Caco-2 (cell line): ENCODE data around the gene KCNC1. TPM values are rescaled to one million over a fixed set of nuclear protein-coding genes. Genes with fewer than 3 reads are reported as not detected.

Experiments
- BruUV-seq: library from RNA; stranded (reverse); fragments of 400-500 nt; replicated peaks from 2 replicates; lab custom pipeline; 2021; lab: Mats Ljungman, UMichigan
- CTCF ChIA-PET: fragments of 300-600 bp; sonication (Branson Sonifier 250); formaldehyde crosslinking; loops from one replicate; lab custom pipeline; 2022; ENCODE audit warnings: antibody characterized with exemption; lab: Charles Lee
- POLR2A ChIA-PET: fragments of 300-600 bp; sonication (Branson Sonifier 250); formaldehyde crosslinking; loops from one replicate; lab custom pipeline; 2022; ENCODE audit warnings: antibody characterized with exemption; lab: Charles Lee
- DNase-seq, 2 experiments: peaks; one replicate each; pipeline versions ENCODE4 v3.0.0 to v3.0.0-alpha.2; 2020 to 2022
- H3K27me3 ChIP-seq: replicated peaks from 2 replicates; pipeline ENCODE4 v1.6.0; 2011; ENCODE audit warnings: low read length; ENCODE audit not compliant: control insufficient read depth, insufficient read depth
- H3K36me3 ChIP-seq: 2 replicates; pipeline ENCODE4 v1.5.1; 2011; ENCODE audit warnings: low read length; ENCODE audit not compliant: control insufficient read depth, insufficient read depth
- H3K4me1 ChIP-seq: fragments of 250-450 bp; sonication (Bioruptor Pico); 2 replicates; pipeline ENCODE4 v1.5.1; 2020; ENCODE audit warnings: mild to moderate bottlenecking
- H3K4me3 ChIP-seq: 2 replicates; pipeline ENCODE4 v1.5.1; 2011; ENCODE audit warnings: low read depth, mild to moderate bottlenecking, control low read depth, low read length
- H3K9me3 ChIP-seq: fragments of 250-450 bp; sonication (Bioruptor Pico); 2 replicates; pipeline ENCODE4 v1.5.1; 2020; ENCODE audit warnings: mild to moderate bottlenecking, moderate library complexity
- H3K27ac Mint-ChIP-seq: one replicate; pipeline ENCODE4 v1.8.0; 2022; ENCODE audit warnings: mixed read lengths; ENCODE audit not compliant: unreplicated experiment
- H3K27me3 Mint-ChIP-seq: one replicate; pipeline ENCODE4 v1.8.0; 2022; ENCODE audit warnings: mixed read lengths; ENCODE audit not compliant: insufficient read depth, unreplicated experiment
- H3K36me3 Mint-ChIP-seq: one replicate; pipeline ENCODE4 v1.8.0; 2022; ENCODE audit warnings: mild to moderate bottlenecking, mixed read lengths; ENCODE audit not compliant: insufficient read depth, unreplicated experiment
- H3K4me1 Mint-ChIP-seq: one replicate; pipeline ENCODE4 v1.8.0; 2022; ENCODE audit warnings: low read depth, mixed read lengths; ENCODE audit not compliant: unreplicated experiment
- H3K4me3 Mint-ChIP-seq: one replicate; pipeline ENCODE4 v1.8.0; 2022; ENCODE audit warnings: mild to moderate bottlenecking, moderate library complexity, mixed read lengths; ENCODE audit not compliant: unreplicated experiment
- H3K9me3 Mint-ChIP-seq: one replicate; pipeline ENCODE4 v1.8.0; 2022; ENCODE audit warnings: mixed read lengths; ENCODE audit not compliant: unreplicated experiment
- CTCF ChIP-seq, 2 experiments: fragments of 200-600 bp in 1 of 2; IDR thresholded peaks; 1 replicate in 1 of 2; 2 replicates in 1 of 2; pipeline versions ENCODE4 v1.5.1 to v1.8.0; 2011 to 2022; ENCODE audit warnings: antibody characterized with exemption in 1 of 2, control low read depth in 1 of 2, inconsistent platforms in 1 of 2, low read depth in 1 of 2, low read length in 1 of 2, mild to moderate bottlenecking in 1 of 2, moderate library complexity in 1 of 2; ENCODE audit not compliant: insufficient read depth in 1 of 2, severe bottlenecking in 1 of 2, unreplicated experiment in 1 of 2
- intact Hi-C: fragments of 100-400 bp; cut with micrococcal nuclease; formaldehyde crosslinking; loops from one replicate; pipeline ENCODE4 v1.10.0; 2022; ENCODE audit not compliant: unreplicated experiment
- total RNA-seq: library from RNA; stranded (reverse); gene quantifications from 2 replicates; pipeline ENCODE4 v1.2.3, GENCODE V29; 2022

KCNC1 gene
- total RNA-seq, 1 experiment from 2014 or later = 0.07 TPM

GRCh38 chr11:17753153-17753552 lies 18.6 kb downstream of the KCNC1 start:
- CTCF ChIA-PET = interaction anchor here (1.7 to 2.6 kb wide), 2 partner anchors 18 to 22 kb away, joined by 3 to 14 read pairs; partner anchors contain the start of gene KCNC1
- H3K27me3 ChIP-seq = no peaks in the 10 kb centered on the region
- Mint-ChIP-seq H3K27ac (no peak overlapping the region), H3K4me3 (no peak overlapping the region), H3K4me1 (no peaks in the 10 kb centered on the region), H3K36me3 (no peaks in the 10 kb centered on the region), H3K27me3 (peaks cover 20% of the 10 kb centered on the region), H3K9me3 (no peaks in the 10 kb centered on the region)
- H3K4me3 ChIP-seq = no peak overlapping the region
- no peaks in the 10 kb centered on the region for H3K4me1 ChIP-seq
- intact Hi-C loops = no loop called here
- POLR2A ChIA-PET = no interaction called here
- no peak for TF ChIP-seq CTCF (IDR thresholded peaks at IDR 0.05; ENCODE audit: insufficient read depth in 1 of 2, low read depth in 1 of 2, low read length in 1 of 2, severe bottlenecking in 1 of 2, unreplicated experiment in 1 of 2)
- BruUV-seq = no TSS peak
- no peak for DNase-seq
- H3K9me3 ChIP-seq = no peaks in the 10 kb centered on the region
- no peaks in the 10 kb centered on the region for H3K36me3 ChIP-seq

GRCh38 chr11:17753641-17754040 lies 19.1 kb downstream of the KCNC1 start:
- Histone ChIP-seq H3K27me3 (no peaks in the 10 kb centered on the region), H3K36me3 (no peaks in the 10 kb centered on the region), H3K4me1 (no peaks in the 10 kb centered on the region), H3K4me3 (no peak overlapping the region), H3K9me3 (no peaks in the 10 kb centered on the region)
- Mint-ChIP-seq H3K4me3 (no peak overlapping the region), H3K4me1 (no peaks in the 10 kb centered on the region), H3K27ac (no peak overlapping the region), H3K27me3 (peaks cover 21% of the 10 kb centered on the region), H3K9me3 (no peaks in the 10 kb centered on the region), H3K36me3 (no peaks in the 10 kb centered on the region)
- no TSS peak for BruUV-seq
- intact Hi-C loops = no loop called here
- POLR2A ChIA-PET = no interaction called here
- TF ChIP-seq CTCF (IDR thresholded peaks at IDR 0.05; ENCODE audit: insufficient read depth in 1 of 2, low read depth in 1 of 2, low read length in 1 of 2, severe bottlenecking in 1 of 2, unreplicated experiment in 1 of 2) = no peak
- CTCF ChIA-PET = no interaction called here
- DNase-seq = no peak

DNA sequence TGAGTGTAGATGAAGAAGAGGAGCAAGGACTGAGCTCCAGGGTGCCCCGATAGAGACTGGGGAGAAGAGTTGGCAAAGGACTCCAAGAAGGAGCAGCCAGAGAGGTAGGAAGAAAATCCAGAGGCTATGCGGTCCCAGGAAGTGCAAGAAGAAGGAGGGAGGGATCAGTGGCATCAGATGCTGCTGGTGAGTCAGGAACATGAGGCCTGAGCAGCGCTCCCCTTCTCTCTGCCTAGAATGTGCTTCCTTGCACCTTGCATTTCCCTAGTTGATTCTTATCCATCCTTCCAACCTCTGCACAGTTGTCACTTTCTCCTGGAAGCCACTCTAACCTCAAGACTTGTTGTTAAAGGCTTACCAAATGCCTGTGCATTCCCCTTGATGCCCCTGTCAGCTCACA lies 21.3 kb downstream of the KCNC1 start:
- Mint-ChIP-seq H3K4me3 (no peak overlapping the region), H3K9me3 (no peaks in the 10 kb centered on the region), H3K27ac (no peak overlapping the region), H3K4me1 (no peaks in the 10 kb centered on the region), H3K27me3 (peaks cover 21% of the 10 kb centered on the region), H3K36me3 (no peaks in the 10 kb centered on the region)
- intact Hi-C loops = no loop called here
- Histone ChIP-seq H3K4me1 (no peaks in the 10 kb centered on the region), H3K27me3 (no peaks in the 10 kb centered on the region), H3K4me3 (no peak overlapping the region), H3K36me3 (no peaks in the 10 kb centered on the region), H3K9me3 (no peaks in the 10 kb centered on the region)
- POLR2A ChIA-PET = no interaction called here
- BruUV-seq = no TSS peak
- DNase-seq = no peak
- CTCF ChIA-PET = interaction anchor here (0.6 to 1.4 kb wide), 2 partner anchors 25 to 109 kb away, joined by 4 read pairs; no protein-coding TSS in a partner anchor
- TF ChIP-seq CTCF (IDR thresholded peaks at IDR 0.05; ENCODE audit: insufficient read depth in 1 of 2, low read depth in 1 of 2, low read length in 1 of 2, severe bottlenecking in 1 of 2, unreplicated experiment in 1 of 2) = no peak
